Measurements from ENCODE around the gene AUTS2.

Gene AUTS2

GRCh38 chr7:69608878-69609277, 10.6 kb downstream of the AUTS2 start:
- Mint-ChIP-seq H3K27ac (no peak overlapping the region), H3K9me3 (no peaks in the 10 kb centered on the region), H3K36me3 (ENCODE audit: low read depth) (no peaks in the 10 kb centered on the region), H3K27me3 (peaks cover 20% of the 10 kb centered on the region), H3K4me1 (ENCODE audit: low read depth) (no peaks in the 10 kb centered on the region), H3K4me3 (no peak overlapping the region)
- DNase-seq, result no peak

DNA sequence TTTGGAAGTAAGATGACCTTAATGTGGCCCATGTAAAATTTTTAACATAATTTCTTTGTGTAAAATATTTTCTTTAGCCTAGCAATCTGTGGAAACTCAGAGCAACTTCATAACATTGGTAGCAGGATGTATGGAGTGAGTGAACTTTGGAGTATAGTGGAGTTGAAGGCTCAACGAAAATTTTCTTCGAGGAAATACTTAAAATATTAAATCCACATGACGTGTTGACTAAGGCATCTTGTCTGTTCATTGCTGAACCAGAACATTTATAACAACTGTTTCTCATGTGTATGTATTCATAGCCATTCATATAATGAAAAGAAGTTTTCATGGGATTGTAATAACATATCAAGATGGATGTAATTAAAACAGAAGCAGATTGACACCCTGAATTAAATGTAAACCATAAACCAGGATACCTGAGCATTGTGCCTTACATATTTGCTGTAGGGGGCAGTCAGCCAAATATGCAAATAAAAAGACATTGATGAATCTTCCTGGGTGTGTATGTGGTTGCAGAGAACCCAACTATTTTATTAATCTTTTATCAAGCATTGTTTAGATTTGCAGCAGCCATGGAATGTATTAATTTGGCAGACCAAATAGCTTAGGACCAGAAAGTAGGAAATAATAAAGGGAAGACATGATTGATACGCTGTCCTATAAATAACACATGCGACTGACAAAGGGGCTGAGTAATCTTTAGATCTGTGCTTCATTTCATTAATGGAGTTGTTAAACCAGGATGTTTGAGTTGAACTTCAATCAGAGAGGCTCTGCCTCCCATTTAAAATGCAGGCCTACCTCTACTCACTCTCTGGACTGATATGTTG, 11.5 kb downstream of the AUTS2 start:
- no peaks in the 10 kb centered on the region for H3K36me3 Mint-ChIP-seq (ENCODE audit: low read depth)
- H3K27me3 Mint-ChIP-seq, result peaks cover 20% of the 10 kb centered on the region
- H3K9me3 Mint-ChIP-seq, result no peaks in the 10 kb centered on the region
- DNase-seq, result no peak
- no peaks in the 10 kb centered on the region for H3K4me1 Mint-ChIP-seq (ENCODE audit: low read depth)
- no peak overlapping the region for H3K27ac Mint-ChIP-seq
- H3K4me3 Mint-ChIP-seq, result no peak overlapping the region

DNA sequence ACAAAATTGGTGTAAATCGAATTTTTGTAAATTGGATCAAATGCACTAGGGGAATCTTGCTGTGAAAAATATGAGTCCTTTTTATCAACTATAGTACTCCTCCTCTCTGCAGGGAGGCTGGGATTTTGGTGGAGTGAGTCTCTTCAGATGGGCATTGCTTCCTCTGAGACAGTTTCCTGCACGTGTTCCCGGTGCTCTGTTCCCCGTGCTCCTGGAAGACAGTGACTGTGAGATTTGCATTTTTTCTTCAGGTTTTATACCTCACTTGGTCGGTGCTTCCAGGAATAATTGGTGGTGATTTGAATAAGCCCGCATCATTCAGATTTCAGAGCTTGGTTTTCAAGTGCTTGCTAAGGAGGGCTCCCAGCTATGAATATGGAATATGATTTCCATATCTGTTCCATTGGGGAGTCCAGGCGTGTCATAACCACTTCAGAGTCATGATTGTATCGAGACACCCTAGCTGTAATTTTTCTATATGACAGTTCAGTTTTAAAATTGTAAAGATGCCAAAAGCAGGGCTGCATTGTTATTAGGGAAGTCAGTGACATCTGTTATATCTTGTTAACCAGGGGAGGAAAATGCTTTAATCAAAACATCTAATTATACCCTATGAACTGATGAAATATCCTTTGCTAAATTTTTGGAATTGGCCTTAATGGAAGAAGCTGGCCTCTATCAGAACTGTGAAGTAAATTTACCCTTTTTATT, 12.3 kb downstream of the AUTS2 start:
- no peak overlapping the region for H3K4me3 Mint-ChIP-seq

GRCh38 chr7:69612981-69613380, 14.7 kb downstream of the AUTS2 start:
- no peaks in the 10 kb centered on the region for H3K9me3 Mint-ChIP-seq
- H3K27ac Mint-ChIP-seq, result no peak overlapping the region
- peaks cover 11% of the 10 kb centered on the region for H3K27me3 Mint-ChIP-seq
- H3K36me3 Mint-ChIP-seq (ENCODE audit: low read depth), result no peaks in the 10 kb centered on the region
- no peak overlapping the region for H3K4me3 Mint-ChIP-seq
- DNase-seq, result no peak
- no peaks in the 10 kb centered on the region for H3K4me1 Mint-ChIP-seq (ENCODE audit: low read depth)

More for the DNA sequence above, 12.3 kb downstream of the AUTS2 start:
- Mint-ChIP-seq H3K27ac (no peak overlapping the region), H3K27me3 (peaks cover 20% of the 10 kb centered on the region), H3K9me3 (no peaks in the 10 kb centered on the region), H3K36me3 (ENCODE audit: low read depth) (no peaks in the 10 kb centered on the region), H3K4me1 (ENCODE audit: low read depth) (no peaks in the 10 kb centered on the region)
- DNase-seq, result no peak

- Mint-ChIP-seq H3K9me3 (no peaks in the 10 kb centered on the region), H3K4me1 (ENCODE audit: low read depth) (no peaks in the 10 kb centered on the region), H3K27me3 (peaks cover 2% of the 10 kb centered on the region), H3K36me3 (ENCODE audit: low read depth) (no peaks in the 10 kb centered on the region), H3K4me3 (no peak overlapping the region), H3K27ac (no peak overlapping the region)
- no peak for DNase-seq
Measured at GRCh38 chr7:69613846-69614245, 15.6 kb downstream of the AUTS2 start.

- peaks cover 5% of the 10 kb centered on the region for H3K27me3 Mint-ChIP-seq
- H3K27ac Mint-ChIP-seq, result no peak overlapping the region
- no peaks in the 10 kb centered on the region for H3K36me3 Mint-ChIP-seq (ENCODE audit: low read depth)
- DNase-seq, result no peak
- no peaks in the 10 kb centered on the region for H3K4me1 Mint-ChIP-seq (ENCODE audit: low read depth)
- H3K9me3 Mint-ChIP-seq, result no peaks in the 10 kb centered on the region
- H3K4me3 Mint-ChIP-seq, result no peak overlapping the region
Measured at GRCh38 chr7:69615685-69616084, 17.4 kb downstream of the AUTS2 start.

GRCh38 chr7:69617364-69617763, 19.1 kb downstream of the AUTS2 start:
- Mint-ChIP-seq H3K4me3 (no peak overlapping the region), H3K9me3 (no peaks in the 10 kb centered on the region), H3K4me1 (ENCODE audit: low read depth) (no peaks in the 10 kb centered on the region), H3K27ac (no peak overlapping the region), H3K36me3 (ENCODE audit: low read depth) (no peaks in the 10 kb centered on the region), H3K27me3 (peaks cover 5% of the 10 kb centered on the region)
- no peak for DNase-seq

GRCh38 chr7:69619054-69619453, 20.8 kb downstream of the AUTS2 start:
- Mint-ChIP-seq H3K4me3 (no peak overlapping the region), H3K9me3 (no peaks in the 10 kb centered on the region), H3K4me1 (ENCODE audit: low read depth) (no peaks in the 10 kb centered on the region), H3K27ac (no peak overlapping the region), H3K36me3 (ENCODE audit: low read depth) (no peaks in the 10 kb centered on the region), H3K27me3 (peaks cover 5% of the 10 kb centered on the region)
- no peak for DNase-seq

DNA sequence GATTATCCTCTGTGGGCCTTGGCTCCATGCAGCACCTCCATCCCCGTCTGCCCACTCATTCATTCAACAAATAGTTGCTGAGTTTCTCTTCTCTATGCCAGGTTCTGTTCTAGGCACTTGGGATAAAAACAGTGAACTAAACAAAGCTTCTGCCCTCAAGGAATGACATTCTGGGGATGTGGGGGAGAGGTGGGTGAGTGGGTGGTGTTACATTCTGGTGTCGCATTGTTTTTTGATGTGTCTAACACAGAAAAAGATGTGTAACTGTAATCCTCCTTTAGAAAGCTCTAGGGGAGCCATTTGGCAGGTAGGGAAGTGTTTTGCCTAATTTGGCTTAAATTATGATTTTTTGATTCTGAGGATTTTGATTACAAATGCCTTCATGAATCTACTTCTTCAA, 21.4 kb downstream of the AUTS2 start:
- no peak for DNase-seq
- Mint-ChIP-seq H3K4me3 (no peak overlapping the region), H3K27ac (no peak overlapping the region), H3K27me3 (peaks cover 5% of the 10 kb centered on the region), H3K4me1 (ENCODE audit: low read depth) (no peaks in the 10 kb centered on the region), H3K9me3 (no peaks in the 10 kb centered on the region), H3K36me3 (ENCODE audit: low read depth) (no peaks in the 10 kb centered on the region)

GRCh38 chr7:69620063-69620462, 21.8 kb downstream of the AUTS2 start:
- no peaks in the 10 kb centered on the region for H3K4me1 Mint-ChIP-seq (ENCODE audit: low read depth)
- H3K27ac Mint-ChIP-seq, result no peak overlapping the region
- no peak for DNase-seq
- no peak overlapping the region for H3K4me3 Mint-ChIP-seq
- H3K9me3 Mint-ChIP-seq, result no peaks in the 10 kb centered on the region
- peaks cover 8% of the 10 kb centered on the region for H3K27me3 Mint-ChIP-seq
- H3K36me3 Mint-ChIP-seq (ENCODE audit: low read depth), result no peaks in the 10 kb centered on the region

DNA sequence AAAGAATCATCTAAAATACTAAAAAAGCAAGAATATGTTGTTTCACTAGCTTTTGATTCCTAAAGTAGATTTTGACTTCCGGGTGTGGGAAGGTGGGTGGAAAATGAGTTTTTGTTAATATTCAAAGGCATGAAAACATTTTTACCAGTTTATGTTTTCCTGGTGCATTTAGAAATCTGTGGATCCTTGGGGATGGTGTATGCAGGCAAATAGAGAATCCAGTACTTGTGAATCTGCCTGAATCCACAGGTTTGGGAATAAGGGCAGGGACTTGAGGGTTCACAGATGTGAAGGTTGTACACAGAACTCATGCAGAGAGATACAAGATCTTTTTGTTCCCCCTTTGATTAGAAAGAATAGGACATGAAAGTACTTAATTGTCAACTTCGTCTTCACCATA, 22.4 kb downstream of the AUTS2 start:
- no peaks in the 10 kb centered on the region for H3K36me3 Mint-ChIP-seq (ENCODE audit: low read depth)
- no peak overlapping the region for H3K27ac Mint-ChIP-seq

GRCh38 chr7:69622014-69622835, 23.9 kb downstream of the AUTS2 start:
- Mint-ChIP-seq H3K27me3 (peaks cover 11% of the 10 kb centered on the region), H3K36me3 (ENCODE audit: low read depth) (no peaks in the 10 kb centered on the region)

More for the DNA sequence above, 22.4 kb downstream of the AUTS2 start:
- Mint-ChIP-seq H3K4me1 (ENCODE audit: low read depth) (no peaks in the 10 kb centered on the region), H3K9me3 (no peaks in the 10 kb centered on the region), H3K27me3 (peaks cover 11% of the 10 kb centered on the region), H3K4me3 (no peak overlapping the region)
- DNase-seq, result no peak

GRCh38 chr7:69622960-69623359, 24.7 kb downstream of the AUTS2 start:
- Mint-ChIP-seq H3K4me1 (ENCODE audit: low read depth) (no peaks in the 10 kb centered on the region), H3K27ac (no peak overlapping the region), H3K27me3 (peaks cover 11% of the 10 kb centered on the region), H3K9me3 (no peaks in the 10 kb centered on the region), H3K36me3 (ENCODE audit: low read depth) (no peaks in the 10 kb centered on the region), H3K4me3 (no peak overlapping the region)
- no peak for DNase-seq

More at GRCh38 chr7:69622014-69622835, 23.9 kb downstream of the AUTS2 start:
- H3K9me3 Mint-ChIP-seq, result no peaks in the 10 kb centered on the region
- H3K4me3 Mint-ChIP-seq, result no peak overlapping the region
- no peak overlapping the region for H3K27ac Mint-ChIP-seq
- no peaks in the 10 kb centered on the region for H3K4me1 Mint-ChIP-seq (ENCODE audit: low read depth)
- no peak for DNase-seq

DNA sequence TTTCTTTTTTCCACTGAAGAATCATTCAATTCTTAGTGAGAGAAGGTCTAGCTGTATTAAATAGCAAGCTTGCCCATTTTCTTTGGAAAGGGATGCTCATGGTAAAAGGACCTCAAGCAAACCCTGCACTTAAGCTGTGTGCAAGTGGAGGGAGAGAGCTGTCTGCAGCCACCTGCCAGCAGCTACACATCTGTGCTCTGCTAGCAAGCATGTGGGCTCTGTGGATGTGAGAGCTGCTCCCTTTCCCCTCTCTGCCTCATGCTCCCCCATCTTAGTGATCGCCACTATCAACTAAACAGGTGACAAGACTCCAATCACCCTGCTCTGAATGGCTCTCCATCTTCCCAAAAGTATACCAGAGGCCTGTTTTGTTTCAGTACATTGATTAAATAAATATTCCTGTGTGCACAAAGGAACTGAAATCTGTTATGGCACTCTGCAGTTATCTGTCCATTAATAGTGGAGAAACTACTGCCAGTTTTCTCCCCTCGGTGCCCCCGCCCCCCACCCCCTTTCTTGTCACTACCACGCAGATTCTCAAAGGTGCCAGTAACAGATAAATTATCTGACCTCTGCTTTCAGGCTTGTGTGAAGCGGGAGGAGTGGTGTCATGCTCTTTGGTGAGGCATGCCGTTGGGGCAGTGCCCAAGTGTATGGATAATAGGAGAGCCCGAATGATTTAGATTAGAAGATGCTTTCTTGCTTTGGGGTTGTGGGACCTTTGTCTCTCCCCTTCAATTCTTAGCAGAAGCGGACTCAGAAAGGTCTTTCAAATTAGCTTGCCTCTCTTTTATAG, 26.4 kb downstream of the AUTS2 start:
- H3K27me3 Mint-ChIP-seq, result peaks cover 10% of the 10 kb centered on the region
- no peaks in the 10 kb centered on the region for H3K4me1 Mint-ChIP-seq (ENCODE audit: low read depth)
- H3K9me3 Mint-ChIP-seq, result no peaks in the 10 kb centered on the region
- no peak overlapping the region for H3K4me3 Mint-ChIP-seq
- H3K36me3 Mint-ChIP-seq (ENCODE audit: low read depth), result no peaks in the 10 kb centered on the region
- no peak overlapping the region for H3K27ac Mint-ChIP-seq
- DNase-seq, result no peak

Data from activated T-cell treated with anti-CD3 and anti-CD28 coated beads, Interleukin-2, amount 50 U/mL, for 24 hours (primary cell).